Esophagus (tissue), 2 donors: Measurements from ENCODE around the gene SCAPER. TPM values are rescaled to one million over a fixed set of nuclear protein-coding genes. Genes with fewer than 3 reads are reported as not detected.
"Not testable (repeated sequence)": the region's sequence is repeated elsewhere in the genome, so short reads cannot be mapped to it uniquely, and the experiment has no call there.

ENCODE experiments used
- H3K27ac ChIP-seq, 2 donors: one replicate each; pipeline ENCODE4 v1.5.1; 2013; ENCODE audit warnings: low read depth in 2 of 2, mild to moderate bottlenecking in 2 of 2, inconsistent platforms in 1 of 2, low read length in 1 of 2, moderate library complexity in 1 of 2
- H3K27me3 ChIP-seq, 2 donors: one replicate each; pipeline ENCODE4 v1.6.1; 2013; ENCODE audit warnings: low read length in 2 of 2, control low read depth in 1 of 2, mild to moderate bottlenecking in 1 of 2; ENCODE audit not compliant: insufficient read depth in 2 of 2, control insufficient read depth in 1 of 2
- H3K36me3 ChIP-seq, 2 donors: one replicate each; pipeline ENCODE4 v1.6.1; 2013; ENCODE audit warnings: low read length in 1 of 2; ENCODE audit not compliant: control insufficient read depth in 2 of 2, insufficient read depth in 2 of 2
- H3K4me1 ChIP-seq, 2 donors: one replicate each; pipeline ENCODE4 v1.6.1; 2013; ENCODE audit warnings: low read length in 1 of 2; ENCODE audit not compliant: control insufficient read depth in 2 of 2, insufficient read depth in 2 of 2
- H3K4me3 ChIP-seq, 2 donors: one replicate each; pipeline ENCODE4 v1.5.1; 2013; ENCODE audit warnings: low read length in 2 of 2, mild to moderate bottlenecking in 2 of 2, low read depth in 1 of 2, moderate library complexity in 1 of 2
- H3K9me3 ChIP-seq, 2 donors: one replicate each; pipeline ENCODE4 v1.6.1; 2013; ENCODE audit warnings: mild to moderate bottlenecking in 2 of 2, low read depth in 1 of 2, low read length in 1 of 2, moderate library complexity in 1 of 2; ENCODE audit not compliant: control insufficient read depth in 2 of 2, insufficient read depth in 1 of 2
- WGBS, 2 donors: extraction: QIAGEN DNeasy Blood & Tissue Kit; methylation state at CpG; one replicate each; pipeline ENCODE4 v1.1.7; 2013; 5-methylcytosine and 5-hydroxymethylcytosine counted together
- polyA plus RNA-seq, 2 donors: library from polyadenylated mRNA; stranded (reverse); fragments of 200-250 nt; gene quantifications; one replicate each; pipeline ENCODE4 v1.2.3, GENCODE V29; 2013
- donor health status: healthy with polysubstance abuse.
- donor health status: Bipolar disorder and iron deficiency.

SCAPER gene
- polyA plus RNA-seq, 2 donors = 4.3 to 6.1 TPM

DNA sequence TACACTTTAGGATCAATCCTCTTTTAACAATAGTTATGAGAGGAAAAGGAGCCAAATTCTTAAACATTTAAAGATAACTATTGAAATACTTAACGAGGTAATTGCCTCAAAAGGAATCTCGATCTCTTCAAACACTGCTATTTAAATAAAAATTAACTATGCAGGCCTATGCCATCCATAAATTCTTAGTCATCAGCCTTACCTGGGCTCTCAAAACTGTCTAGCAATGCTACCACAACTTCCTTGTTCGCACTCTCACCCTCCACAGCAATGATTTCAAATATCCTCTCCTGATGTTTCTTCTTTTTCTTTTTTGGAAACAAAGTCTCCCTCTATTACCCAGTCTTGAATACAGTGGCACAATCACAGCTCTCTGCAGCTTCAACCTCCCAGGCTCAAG, 606.2 kb downstream of the SCAPER start:
- H3K4me3 ChIP-seq = no peak overlapping the region
- WGBS, 2 donors = 71 to 80% methylated on average over 3 of the region's 3 CpGs
- H3K9me3 ChIP-seq = no peaks in the 10 kb centered on the region
- no peaks in the 10 kb centered on the region for H3K36me3 ChIP-seq
- H3K4me1 ChIP-seq = no peaks in the 10 kb centered on the region
- H3K27ac ChIP-seq = no peak overlapping the region
- no peaks in the 10 kb centered on the region for H3K27me3 ChIP-seq

DNA sequence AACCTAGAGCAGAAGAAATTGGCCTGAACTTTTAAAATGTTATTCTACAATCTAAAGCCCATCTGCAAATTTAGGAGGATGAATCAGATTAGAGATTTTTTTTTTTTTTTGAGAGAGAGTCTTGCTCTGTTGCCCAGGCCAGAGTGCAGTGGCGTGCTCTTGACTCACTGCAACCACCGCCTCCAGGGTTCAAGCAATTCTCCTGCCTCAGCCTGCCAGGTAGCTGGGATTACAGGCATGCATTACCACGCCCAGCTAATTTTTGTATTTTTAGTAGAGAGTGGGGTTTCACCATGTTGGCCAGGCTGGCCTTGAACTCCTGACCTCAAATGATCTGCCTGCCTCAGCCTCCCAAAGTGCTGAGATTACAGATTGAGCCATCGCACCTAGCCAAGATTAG, 607.2 kb downstream of the SCAPER start:
- H3K36me3 ChIP-seq, H3K4me3 ChIP-seq, H3K9me3 ChIP-seq, H3K27me3 ChIP-seq, H3K4me1 ChIP-seq, H3K27ac ChIP-seq: not testable (repeated sequence)
- 83 to 86% methylated on average over 4 of the region's 4 CpGs for WGBS, 2 donors

Other genes starting within 250 kb of the SCAPER start
- gene RCN2, start 26.4 kb upstream of the SCAPER start, polyA plus RNA-seq = 10 to 100 TPM; 17.3 to 27.1 TPM
- gene PSTPIP1, start 89.8 kb upstream of the SCAPER start, polyA plus RNA-seq = 1 to 10 TPM; 2.5 to 3.6 TPM
- gene TSPAN3, start 165.8 kb upstream of the SCAPER start, polyA plus RNA-seq = 10 to 100 TPM; 56.9 to 65.8 TPM